Thyroid gland (tissue), 4 donors: ENCODE data around the gene TM7SF3. TPM values are rescaled to one million over a fixed set of nuclear protein-coding genes. Genes with fewer than 3 reads are reported as not detected.

Experiments used
- DNase-seq, 2 donors: peaks; one replicate each; pipeline ENCODE4 v3.0.0-alpha.2; 2019
- H3K27ac ChIP-seq, 3 donors: fragments of 200-600 bp; sonication (generic); 1 replicate in 2 of 3; 2 replicates in 1 of 3; pipeline ENCODE4 v1.5.1; 2016 to 2019; ENCODE audit warnings: mild to moderate bottlenecking in 1 of 3, moderate library complexity in 1 of 3
- H3K27me3 ChIP-seq: fragments of 200-600 bp; sonication (generic); one replicate; pipeline ENCODE4 v1.5.1; 2019
- H3K36me3 ChIP-seq, 2 donors: fragments of 200-600 bp; sonication (generic); one replicate each; pipeline ENCODE4 v1.5.1; 2016 to 2019
- H3K4me1 ChIP-seq, 2 donors: fragments of 200-600 bp; sonication (generic); one replicate each; pipeline ENCODE4 v1.5.1; 2017 to 2019
- H3K4me3 ChIP-seq, 3 donors: fragments of 200-600 bp; sonication (generic); replicated peaks in 1 of 3; 1 replicate in 2 of 3; 2 replicates in 1 of 3; pipeline ENCODE4 v1.5.1; 2016; ENCODE audit warnings: mild to moderate bottlenecking in 1 of 3
- H3K9me3 ChIP-seq: fragments of 200-600 bp; sonication (generic); one replicate; pipeline ENCODE4 v1.5.1; 2017
- POLR2A ChIP-seq, 2 donors: fragments of 450-650 bp; IDR thresholded peaks; one replicate each; pipeline ENCODE4 v1.6.1; 2017; ENCODE audit warnings: antibody characterized with exemption in 2 of 2, mild to moderate bottlenecking in 2 of 2, moderate library complexity in 1 of 2
- WGBS, 2 donors: methylation state at CpG; one replicate each; pipeline ENCODE4 v1.1.5; 2017; 5-methylcytosine and 5-hydroxymethylcytosine counted together
- intact Hi-C: fragments of 100-400 bp; cut with DNase I; formaldehyde crosslinking; loops from one replicate; pipeline ENCODE4 v1.15.1; 2023
- total RNA-seq, 4 donors: library from RNA; depleted of rRNA; stranded (reverse); fragments of >200 nt; gene quantifications; one replicate each; pipeline ENCODE4 v1.2.3, GENCODE V29; 2016
- TF ChIP-seq, protein P1 (sequence below), 6 experiments: fragments of 200-600 bp in 3 of 6; fragments of 450-650 bp in 3 of 6; sonication (generic) in 3 of 6; IDR thresholded peaks; one replicate each; pipeline ENCODE4 v1.5.1; 2016 to 2019; ENCODE audit warnings: antibody characterized with exemption in 6 of 6, mild to moderate bottlenecking in 2 of 6, inconsistent platforms in 1 of 6, moderate library complexity in 1 of 6

The TM7SF3 gene
- total RNA-seq, 4 donors from 2014 or later, result 69.7 to 213 (median 76.8) TPM

DNA sequence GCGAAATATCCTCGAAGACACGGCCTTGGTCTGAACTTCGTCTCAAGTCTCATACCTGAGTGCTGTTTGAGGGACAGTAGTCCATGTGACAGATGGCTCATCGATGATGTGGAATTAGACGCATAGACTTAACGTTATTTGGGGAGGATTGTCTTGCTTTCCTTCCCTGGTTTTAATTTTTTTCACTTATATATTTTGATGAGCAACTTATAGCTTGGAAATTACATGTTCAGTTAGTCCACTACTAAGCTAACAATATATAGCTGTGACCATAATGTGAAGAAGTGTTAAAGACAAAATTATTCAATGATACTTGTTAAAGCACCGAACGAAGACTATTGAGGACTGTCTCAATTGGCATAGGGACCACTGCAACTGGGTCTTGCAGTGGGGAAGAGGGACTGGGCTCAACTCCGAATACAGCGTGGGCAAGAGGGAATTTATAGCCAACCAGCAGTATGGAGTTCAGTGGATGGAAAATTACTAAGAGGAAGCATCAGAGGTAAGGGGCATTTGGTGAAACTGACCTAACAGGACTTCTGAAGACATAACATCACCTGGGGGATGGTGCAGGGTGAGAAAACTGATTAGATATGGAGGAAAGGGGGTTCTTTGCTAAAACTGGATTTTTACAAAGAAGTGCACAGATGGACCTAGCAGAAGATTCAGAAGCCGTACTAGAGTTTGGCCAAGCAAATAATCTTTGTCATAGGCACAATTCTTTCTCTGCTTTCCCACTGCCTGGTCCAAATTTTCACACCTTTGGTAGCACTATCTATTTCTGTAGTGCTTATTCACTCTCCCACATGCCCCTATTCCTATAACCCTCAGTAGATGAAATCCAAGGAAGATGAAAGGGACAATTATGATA lies 910 bp upstream of the TM7SF3 start:
- TF ChIP-seq POLR2A (IDR thresholded peaks at IDR 0.05), result no peak
- TF ChIP-seq, protein P1, sequence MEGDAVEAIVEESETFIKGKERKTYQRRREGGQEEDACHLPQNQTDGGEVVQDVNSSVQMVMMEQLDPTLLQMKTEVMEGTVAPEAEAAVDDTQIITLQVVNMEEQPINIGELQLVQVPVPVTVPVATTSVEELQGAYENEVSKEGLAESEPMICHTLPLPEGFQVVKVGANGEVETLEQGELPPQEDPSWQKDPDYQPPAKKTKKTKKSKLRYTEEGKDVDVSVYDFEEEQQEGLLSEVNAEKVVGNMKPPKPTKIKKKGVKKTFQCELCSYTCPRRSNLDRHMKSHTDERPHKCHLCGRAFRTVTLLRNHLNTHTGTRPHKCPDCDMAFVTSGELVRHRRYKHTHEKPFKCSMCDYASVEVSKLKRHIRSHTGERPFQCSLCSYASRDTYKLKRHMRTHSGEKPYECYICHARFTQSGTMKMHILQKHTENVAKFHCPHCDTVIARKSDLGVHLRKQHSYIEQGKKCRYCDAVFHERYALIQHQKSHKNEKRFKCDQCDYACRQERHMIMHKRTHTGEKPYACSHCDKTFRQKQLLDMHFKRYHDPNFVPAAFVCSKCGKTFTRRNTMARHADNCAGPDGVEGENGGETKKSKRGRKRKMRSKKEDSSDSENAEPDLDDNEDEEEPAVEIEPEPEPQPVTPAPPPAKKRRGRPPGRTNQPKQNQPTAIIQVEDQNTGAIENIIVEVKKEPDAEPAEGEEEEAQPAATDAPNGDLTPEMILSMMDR (IDR thresholded peaks at IDR 0.05), result no peak
- H3K27ac ChIP-seq, result peak overlapping the region; percentile 90 to 98 (median 93)
- no peak for DNase-seq
- 54 to 58% methylated on average over 12 of the region's 12 CpGs for WGBS, 2 donors
- no peaks in the 10 kb centered on the region for H3K9me3 ChIP-seq
- H3K4me3 ChIP-seq, result peak overlapping the region in 2 of 3 donors; percentile 76 to 78
- intact Hi-C loops, result loop anchor here (5.0 kb wide), 1 partner anchor 73 kb away; no protein-coding TSS in a partner anchor
- H3K36me3 ChIP-seq, result no peaks in the 10 kb centered on the region
- H3K4me1 ChIP-seq, result peaks cover 17 to 24% of the 10 kb centered on the region in 2 donors
- no peaks in the 10 kb centered on the region for H3K27me3 ChIP-seq

- peak overlapping the region; percentile 90 to 98 (median 93) for H3K27ac ChIP-seq
- intact Hi-C loops, result loop anchor here (5.0 kb wide), 1 partner anchor 71 kb away; no protein-coding TSS in a partner anchor
Measured at GRCh38 chr12:27013611-27014084, 536 bp downstream of the TM7SF3 start.

GRCh38 chr12:27012982-27013255 lies 1.3 kb downstream of the TM7SF3 start:
- intact Hi-C loops, result loop anchor here (5.0 kb wide), 1 partner anchor 71 kb away; no protein-coding TSS in a partner anchor
- Histone ChIP-seq H3K9me3 (no peaks in the 10 kb centered on the region), H3K27me3 (no peaks in the 10 kb centered on the region), H3K4me1 (peaks cover 17 to 24% of the 10 kb centered on the region in 2 donors), H3K27ac (no peak overlapping the region), H3K36me3 (no peaks in the 10 kb centered on the region), H3K4me3 (no peak overlapping the region)
- TF ChIP-seq, protein P1 (IDR thresholded peaks at IDR 0.05), result no peak
- no peak for TF ChIP-seq POLR2A (IDR thresholded peaks at IDR 0.05)
- 77 to 79% methylated on average over 5 of the region's 5 CpGs for WGBS, 2 donors
- DNase-seq, result no peak

More at GRCh38 chr12:27013611-27014084, 536 bp downstream of the TM7SF3 start:
- Histone ChIP-seq H3K9me3 (no peaks in the 10 kb centered on the region), H3K4me3 (peak overlapping the region; percentile 68 to 78 (median 76)), H3K36me3 (no peaks in the 10 kb centered on the region), H3K27me3 (no peaks in the 10 kb centered on the region), H3K4me1 (peaks cover 17 to 24% of the 10 kb centered on the region in 2 donors)
- 0 to 2% methylated on average over 8 to 10 of the region's 13 CpGs for WGBS, 2 donors
- peak; percentile 32 to 42 for DNase-seq
- TF ChIP-seq, protein P1 (IDR thresholded peaks at IDR 0.05), result no peak
- TF ChIP-seq POLR2A (IDR thresholded peaks at IDR 0.05), result no peak

GRCh38 chr12:27012239-27012981 lies 1.8 kb downstream of the TM7SF3 start:
- no peak for TF ChIP-seq POLR2A (IDR thresholded peaks at IDR 0.05)
- TF ChIP-seq, protein P1 (IDR thresholded peaks at IDR 0.05), result no peak
- intact Hi-C loops, result loop anchor here (5.0 kb wide), 1 partner anchor 70 kb away; no protein-coding TSS in a partner anchor
- peak in 1 of 2 donors; percentile 7 for DNase-seq
- 91 to 93% methylated on average over 14 of the region's 14 CpGs for WGBS, 2 donors
- peaks cover 17 to 24% of the 10 kb centered on the region in 2 donors for H3K4me1 ChIP-seq
- H3K9me3 ChIP-seq, result no peaks in the 10 kb centered on the region
- H3K36me3 ChIP-seq, result no peaks in the 10 kb centered on the region
- H3K4me3 ChIP-seq, result no peak overlapping the region
- H3K27ac ChIP-seq, result no peak overlapping the region
- H3K27me3 ChIP-seq, result no peaks in the 10 kb centered on the region
